NCI-H1105 (cell line): ENCODE results near the gene ATXN1.
"Not testable (repeated sequence)": the region's sequence is repeated elsewhere in the genome, so short reads cannot be mapped to it uniquely, and the experiment has no call there.

ENCODE experiments used
- DNase-seq: peaks from one replicate; lab custom pipeline; 2025; lab: John Stamatoyannopoulos, UW

Gene ATXN1

DNA sequence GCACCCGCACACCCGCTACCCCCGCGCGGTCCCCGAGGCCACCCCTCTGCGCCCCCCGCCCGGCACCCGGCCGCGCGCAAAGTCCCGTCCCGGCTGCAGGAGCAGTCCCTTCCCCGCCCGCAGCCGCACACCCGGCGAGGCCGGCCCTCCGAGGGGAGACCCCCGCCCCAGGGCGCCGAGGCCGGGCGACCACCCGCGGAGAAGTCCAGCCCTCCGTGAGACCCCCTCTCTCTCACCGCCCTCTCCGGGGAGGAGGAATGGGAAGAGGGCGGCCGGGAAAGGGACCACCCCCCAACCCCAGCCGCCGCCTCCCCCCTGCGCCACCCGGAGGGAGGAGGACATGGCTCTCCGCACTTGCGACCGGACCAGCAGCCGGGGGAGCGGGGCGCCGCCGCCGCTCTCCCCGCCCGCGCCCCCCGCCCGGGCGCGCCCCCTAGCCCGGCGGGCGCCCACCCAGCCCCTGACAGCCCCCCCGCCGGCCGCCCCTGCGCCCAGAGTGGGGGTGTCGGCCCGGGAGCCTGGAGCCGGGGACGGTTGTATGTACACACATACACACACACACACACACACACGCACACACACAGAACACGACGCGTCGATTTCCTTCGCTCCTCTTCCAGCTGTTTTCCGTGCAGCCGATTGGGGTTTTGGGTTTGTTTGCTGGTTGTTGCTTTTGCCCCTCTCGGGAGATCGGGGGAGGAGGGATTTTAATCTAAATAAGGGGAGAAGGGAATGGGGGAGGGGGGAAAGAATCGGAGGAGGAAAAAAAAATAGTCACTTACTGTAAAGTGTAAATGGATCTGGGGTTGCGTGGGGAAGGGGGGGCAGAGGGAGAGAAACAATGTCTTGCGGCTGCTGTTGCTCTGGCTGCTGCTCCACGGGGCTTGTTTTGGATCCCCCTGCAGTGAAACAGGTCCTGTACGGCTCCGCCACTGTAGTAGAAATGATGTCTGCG is at the start of gene ATXN1:
TSS of gene ATXN1 (minus strand) at position 945 of the 955 bp plus-strand sequence.
- DNase-seq = no peak

DNA sequence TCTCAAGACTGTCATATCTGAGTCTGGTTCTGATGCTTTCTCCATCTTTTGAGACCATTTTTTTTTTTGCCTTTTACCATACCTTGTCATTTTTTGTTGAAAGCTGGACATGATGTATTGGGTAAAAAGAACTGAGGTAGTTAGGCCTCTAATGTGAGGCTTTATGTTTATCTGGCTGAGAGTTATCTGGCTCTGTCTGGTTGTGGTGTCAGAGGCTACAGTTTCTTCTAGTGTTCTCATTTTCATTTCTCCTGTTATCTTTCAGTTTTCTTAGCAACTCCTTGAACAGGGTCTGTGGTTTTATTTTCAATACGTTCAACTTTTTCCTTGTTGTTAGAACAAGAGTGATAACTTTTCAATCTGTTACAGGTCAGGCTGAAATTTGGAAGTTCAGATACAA is 49.2 kb upstream of the ATXN1 start:
- DNase-seq = no peak

DNA sequence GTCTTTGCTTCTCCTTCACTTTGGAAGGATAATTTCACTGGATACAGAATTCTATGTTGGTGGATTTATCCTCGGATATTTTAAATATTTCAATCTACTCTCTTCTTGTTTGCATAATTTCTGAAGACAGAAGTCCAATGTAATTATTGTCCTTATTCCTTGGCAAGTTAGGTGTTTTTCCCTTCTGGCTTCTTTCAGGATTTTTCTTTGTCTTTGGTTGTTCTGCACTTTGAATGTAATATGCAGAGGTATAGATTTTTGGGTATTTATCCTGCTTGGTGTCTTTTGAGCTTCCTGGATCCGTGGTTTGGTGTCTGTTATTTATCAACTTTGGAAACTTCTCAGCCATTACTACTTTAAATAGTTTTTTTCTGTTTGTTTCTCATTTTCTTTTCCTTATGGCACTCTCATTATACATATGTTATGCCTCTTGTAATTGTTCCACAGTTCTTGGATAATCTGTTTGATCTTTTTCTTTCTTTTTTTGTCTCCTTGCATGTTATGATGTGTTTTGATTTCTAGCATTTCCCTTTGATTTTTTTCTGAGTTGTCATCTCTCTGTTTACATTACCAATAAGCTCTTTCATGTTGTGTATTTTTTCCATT is 48.6 kb upstream of the ATXN1 start:
- DNase-seq = no peak

DNA sequence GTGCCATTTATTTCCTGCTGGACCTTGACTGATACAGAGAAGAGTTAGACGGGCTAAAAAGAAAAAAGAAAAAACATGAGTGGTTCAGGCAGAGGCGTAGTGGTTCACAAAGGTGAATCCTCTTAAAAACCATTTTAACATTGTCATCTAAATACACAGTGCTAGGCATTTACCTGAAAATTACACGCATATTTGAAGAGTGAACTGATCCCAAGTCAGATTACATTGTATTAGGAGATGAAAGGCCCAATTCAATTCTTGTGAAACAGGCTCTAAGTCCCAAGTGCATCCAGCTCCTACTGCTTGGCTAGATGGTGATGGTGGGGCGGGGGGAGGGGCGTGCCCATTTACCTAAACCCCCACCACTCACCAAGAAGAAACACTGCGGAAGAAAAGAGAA is 46.7 kb upstream of the ATXN1 start:
- no peak for DNase-seq

DNA sequence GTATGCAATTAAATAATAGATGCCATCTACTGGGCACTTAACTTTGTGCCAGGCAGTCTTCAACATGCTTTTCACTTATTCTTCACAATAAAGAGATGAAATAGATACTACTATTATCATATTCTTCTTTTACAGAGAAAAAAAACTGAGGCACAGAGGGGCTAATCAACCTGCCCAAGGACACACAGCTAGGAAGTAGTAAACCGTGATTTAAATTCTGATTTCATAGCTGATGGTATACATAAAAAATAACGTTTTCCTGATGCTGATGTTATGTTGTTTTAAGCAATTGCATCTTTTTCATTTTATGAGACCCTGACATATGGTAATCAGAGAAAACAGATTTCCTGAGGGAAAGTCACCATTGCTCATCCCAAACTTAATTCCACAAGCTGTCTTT is 45.1 kb upstream of the ATXN1 start:
- no peak for DNase-seq

DNA sequence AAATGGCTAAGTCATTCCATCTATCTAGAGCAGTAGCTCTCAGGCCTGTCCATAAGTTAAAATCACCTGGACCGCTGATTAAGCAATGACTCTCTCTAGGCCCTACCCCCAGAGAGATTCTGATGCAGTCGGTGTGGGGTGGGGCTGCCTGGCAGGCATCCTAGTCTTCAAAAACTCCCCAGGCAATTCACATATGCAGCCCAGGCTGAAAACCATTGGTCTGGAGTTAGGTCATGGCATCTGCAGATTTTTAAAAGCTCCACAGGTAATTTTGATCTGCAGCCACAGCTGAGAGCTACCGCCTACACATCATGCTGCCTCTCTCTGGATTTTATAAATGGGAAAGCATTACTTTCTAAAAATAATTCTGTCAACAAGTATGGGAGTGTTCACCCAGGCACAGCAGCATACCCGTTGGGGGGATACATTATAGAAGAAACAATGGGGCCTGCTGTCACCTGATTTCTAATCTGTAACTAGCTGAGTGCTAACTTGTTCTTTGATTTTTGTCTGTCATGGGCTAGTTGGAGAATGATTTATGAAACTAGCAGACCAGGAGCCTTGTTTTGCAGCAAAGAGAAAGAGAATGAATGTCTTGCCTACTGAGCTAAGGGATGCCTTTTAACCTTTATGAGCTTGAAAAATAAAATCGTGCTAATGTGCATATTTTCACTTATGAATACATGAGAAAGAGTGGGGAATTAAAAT is 44.1 kb upstream of the ATXN1 start:
- no peak for DNase-seq

DNA sequence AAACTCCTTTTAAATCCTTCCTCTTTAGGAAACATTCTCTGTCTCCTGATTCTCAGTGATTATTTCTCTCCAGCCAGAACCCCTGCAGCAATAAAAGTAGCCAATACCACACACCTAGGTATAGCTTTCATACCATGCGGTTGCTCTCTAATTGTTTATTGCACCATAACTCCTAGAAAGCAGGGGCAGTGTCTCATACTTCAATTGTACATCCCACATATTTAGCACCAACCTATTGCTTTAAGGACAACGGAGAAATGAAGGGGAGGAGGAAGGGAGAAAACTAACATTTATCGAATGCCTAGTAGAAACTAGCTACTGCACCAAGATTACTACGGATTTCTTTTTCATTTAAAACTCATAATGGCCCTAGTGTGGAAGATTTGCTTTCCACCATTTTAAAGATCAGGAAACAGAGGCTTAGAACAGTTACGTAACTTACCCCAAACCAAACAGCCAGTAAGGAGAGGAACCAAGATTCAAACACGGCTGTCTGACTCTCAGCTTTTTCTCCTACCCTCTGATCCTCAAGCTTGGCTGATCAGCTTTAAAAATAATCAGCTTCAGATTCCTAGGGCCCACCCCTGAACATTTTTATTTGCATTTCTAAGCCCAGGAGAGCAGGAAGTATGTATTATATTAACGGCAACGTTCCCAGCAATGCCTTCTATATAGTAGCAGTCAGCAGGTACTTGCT is 43.4 kb upstream of the ATXN1 start:
- DNase-seq = no peak

DNA sequence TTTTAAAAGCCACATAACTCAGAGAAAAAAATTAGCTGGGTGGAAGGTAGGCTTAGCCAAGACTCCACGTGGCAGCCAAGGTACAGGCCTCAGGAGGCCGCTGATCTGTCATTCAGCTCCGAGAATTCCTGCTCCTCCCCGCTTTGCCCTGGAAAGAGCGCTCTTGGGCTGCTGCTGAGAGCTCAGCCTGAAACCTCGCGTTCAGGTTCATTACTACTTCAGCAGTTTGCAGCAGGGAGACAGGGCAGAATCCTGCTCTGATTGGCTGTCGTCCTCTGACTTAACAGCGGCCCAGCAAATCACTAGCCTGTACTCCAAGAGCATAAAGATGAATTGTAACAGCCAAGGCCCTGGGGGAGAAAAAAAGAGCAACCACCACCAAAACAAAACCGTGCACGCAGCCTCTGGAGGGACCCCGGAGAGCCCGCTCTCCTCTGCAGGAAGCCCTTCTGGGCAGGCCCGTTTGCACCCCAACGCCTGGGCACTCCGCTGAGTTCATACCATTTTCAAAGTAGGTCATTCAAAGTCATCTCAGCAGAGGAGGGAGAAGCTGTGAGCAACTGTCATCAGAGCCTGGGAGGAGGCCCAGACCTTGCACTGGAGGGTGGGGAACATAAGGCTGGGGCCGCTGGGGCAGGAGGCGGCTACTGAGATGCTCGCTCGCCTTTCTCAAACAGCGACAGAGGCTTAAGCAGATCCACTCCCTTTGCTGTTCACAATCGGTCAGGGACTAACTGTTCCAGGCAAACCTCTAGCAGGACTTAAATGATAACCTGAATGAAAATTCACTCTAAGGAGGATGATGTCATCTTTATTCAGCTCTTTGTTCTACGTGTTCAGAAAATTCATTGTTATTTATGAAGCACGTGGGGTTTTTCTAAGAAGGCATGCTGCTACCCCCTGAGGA is 42.3 kb upstream of the ATXN1 start:
- DNase-seq = no peak

DNA sequence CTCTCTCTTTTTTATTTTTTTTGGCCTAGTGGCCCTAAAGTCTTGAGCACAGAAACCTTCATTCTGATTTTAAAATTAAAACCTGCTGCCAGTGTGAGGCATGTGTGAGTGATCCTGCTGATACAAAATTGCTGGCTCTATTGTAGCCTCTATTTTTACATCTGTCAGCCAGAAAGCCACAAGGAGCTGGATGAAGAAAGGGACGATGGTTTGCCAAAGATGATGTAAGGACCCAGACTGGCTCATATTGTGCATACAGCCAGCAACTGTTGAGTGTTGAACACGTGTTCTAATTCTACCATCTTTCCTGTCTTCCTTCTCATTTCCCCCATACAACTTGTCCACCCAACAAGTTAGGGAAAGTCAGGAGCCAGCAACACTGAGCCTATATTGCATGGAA is 40.8 kb upstream of the ATXN1 start:
- no peak for DNase-seq

DNA sequence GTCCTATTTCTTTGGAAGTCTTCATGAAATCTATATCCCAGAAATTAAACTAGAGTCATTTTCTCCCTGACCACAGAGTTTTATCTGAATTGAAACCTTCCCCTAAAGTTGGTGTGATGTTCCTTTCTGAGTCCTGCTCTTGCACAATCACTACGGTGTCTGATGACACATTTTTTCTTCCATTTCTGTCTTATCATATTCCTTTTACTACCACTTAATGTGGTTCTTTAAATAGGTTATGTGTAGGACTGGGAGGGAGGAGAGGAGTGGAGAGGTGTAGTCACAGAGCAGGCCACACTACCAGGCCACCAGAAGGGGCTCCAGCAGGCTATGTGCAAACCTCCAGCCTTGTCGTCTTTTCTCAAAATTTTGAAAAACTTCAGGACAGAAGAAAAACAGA is 39.7 kb upstream of the ATXN1 start:
- DNase-seq = no peak

DNA sequence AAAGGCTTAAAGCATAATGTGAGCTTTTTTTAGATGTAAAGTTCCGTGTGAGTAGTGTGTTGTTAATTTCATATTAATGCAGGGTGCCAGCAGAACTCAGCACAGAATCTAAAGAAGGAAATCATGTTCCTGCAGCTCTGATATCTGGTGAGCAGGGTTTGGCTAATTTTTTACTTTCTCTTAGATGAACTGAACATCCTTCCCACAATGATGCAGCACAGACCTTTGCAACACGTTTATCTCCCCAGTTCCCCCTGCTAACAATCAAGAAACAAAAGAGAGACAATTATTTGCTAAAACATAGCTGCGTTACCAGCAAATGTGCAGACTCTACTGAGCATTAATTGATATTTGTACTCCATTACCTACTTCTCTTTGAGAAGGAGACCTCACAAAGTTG is 39.1 kb upstream of the ATXN1 start:
- no peak for DNase-seq

DNA sequence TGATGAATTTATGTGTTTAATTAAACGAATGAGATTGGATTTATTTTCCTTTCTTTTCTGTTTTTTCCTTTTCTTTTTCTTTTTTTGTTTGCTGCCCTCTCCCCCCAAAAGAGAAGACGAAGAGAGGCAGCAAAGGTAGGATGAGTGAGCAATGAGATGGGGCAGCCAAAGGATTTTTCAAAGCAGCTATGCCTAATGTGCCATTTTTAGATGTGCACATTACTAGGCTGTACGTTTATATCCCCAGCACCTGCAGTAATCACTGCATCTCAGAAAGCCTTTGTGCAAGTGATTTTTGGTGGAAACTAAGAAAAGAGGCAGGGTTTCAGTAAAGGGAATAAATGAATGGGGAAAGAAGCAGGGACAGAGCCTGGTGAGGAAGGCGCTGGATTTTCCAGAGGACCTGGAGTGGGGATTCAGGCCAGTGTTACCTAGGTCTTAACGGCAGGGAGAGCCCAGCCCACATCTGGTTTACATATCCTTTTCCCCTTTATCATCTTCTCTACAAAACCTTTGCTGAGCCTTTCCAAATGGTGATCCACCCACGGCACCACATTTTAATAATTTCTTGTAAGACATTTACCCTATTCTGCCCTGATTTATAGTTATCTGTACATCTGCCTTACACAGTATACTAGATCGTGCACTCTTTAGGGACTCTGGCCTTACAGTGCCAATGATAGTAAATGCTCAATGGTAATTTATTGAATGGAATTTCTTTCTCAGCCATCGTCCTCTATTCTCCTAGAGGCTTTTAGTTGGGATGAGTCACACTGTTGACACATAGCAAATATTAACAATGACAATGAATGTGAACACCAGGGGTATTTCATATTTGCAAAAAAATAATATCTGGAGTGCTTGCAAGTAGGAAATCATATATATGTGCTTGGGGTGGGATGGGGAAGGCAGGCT is 38.3 kb upstream of the ATXN1 start:
- DNase-seq = no peak

DNA sequence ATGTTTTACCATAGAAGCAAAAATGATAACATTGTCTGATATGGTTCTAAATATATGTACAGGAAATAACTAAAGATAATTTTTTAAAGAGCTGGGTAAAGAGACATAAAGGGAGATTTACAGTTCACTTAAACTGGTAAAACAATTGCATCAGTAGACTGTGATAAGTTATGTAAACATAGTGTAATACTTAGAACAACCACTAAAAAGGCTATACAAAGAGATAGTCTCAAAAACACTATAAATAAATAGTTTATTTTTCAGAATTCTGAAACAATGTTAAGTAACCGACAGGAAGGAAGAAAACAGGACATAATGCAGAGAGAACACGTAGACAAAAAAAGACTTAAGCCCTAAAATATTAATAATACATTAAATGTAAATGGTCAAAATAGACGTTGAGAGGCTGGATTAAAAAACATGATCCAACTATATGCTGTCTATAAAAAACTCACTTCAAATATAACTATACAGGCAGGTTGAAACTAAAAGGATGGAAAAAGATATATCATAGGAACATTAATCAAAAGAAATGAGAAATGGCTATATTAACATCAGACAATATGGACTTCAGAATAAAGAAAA is 32.7 kb upstream of the ATXN1 start:
- no peak for DNase-seq

DNA sequence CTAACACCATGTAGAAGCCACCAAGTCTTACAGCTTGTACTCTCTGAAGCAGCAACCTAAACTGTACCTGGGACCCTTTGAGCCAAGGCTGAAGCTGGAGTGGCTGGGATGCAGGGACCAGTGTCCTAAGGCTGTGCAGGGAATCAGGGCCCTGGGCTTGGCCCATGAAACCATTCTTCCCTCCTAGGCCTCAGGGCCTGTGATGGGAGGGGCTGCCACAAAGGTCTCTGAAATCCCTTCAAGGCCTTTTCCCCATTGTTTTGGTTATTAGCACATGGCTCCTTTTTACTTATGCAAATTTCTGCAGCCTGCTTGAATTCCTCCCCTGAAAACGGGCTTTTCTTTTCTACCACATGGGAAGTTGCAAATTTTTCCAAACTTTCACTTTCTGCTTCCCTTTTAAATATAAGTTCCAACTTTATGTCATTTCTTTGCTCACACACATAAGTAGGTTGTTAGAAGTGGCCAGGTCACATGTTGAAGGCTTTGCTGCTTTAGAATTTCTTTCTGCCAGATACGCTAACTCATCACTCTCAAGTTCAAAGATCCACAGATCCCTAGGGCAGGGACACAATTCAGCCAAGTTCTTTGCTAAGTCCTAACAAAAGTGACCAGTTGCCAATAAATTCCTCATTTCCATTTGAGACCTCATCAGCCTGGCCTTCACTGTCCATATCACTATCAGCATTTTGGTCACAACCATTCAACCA is 28.2 kb upstream of the ATXN1 start:
- DNase-seq = no peak

DNA sequence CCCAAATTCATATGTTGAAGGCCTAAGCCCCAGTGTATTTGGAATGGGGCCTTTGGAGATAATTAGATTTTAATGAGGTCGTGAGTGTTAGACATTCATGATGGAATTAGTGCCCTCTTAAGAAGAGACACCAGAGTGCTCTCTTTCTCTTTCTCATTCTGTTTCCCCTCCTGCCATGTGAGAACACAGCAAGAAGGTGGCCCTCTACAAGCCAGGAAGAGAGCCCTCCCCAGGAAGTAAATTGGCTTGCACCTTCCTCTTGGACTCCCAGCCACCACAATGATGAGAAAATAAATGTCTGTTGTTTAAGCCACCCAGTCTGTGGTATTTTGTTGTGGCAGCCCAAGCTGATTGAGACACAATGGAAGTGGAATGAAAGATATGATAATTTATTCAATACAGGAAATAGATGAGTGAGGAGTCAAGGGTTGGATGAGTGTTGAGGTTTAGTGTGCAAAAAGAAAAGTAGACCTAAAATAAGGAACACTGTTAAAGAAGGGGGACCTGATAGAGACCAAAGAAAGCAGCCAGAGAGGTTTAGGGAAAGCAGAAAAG is 25.9 kb upstream of the ATXN1 start:
- no peak for DNase-seq

DNA sequence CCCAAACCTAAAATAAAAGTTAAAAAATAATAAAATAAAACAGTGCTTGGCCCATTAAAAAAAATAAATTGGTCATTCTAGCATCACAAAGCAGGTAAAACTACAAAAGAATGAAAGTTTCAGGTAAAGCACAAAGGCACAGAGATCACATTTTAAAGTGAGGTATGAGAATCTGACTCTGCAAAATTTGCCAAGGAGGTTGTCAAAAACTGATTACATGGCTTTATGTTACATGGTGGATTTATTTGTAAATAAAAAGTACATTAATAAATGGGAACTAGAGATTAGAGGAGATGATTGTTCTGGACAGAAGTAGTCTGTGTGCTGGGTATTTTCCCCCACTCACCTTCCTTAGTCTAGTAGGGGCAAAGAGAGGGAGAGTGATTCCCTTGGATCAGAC is 24.2 kb upstream of the ATXN1 start:
- no peak for DNase-seq

DNA sequence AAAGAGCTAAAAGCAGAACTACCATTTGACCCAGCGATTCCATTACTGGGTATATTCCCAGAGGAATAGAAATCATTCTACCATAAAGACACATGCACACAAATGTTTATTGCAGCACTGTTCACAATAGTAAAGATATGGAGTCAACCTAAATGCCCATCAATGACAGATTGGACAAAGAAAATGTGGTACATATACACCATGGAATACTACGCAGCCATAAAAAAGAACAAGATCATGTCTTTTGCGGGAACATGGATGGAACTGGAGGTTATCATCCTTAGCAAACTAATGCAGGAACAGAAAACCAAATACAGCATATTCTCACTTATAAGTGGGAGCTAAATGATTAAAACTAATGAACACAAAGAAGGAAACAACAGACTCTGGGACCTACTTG is 23.7 kb upstream of the ATXN1 start:
- DNase-seq = not testable (repeated sequence)

DNA sequence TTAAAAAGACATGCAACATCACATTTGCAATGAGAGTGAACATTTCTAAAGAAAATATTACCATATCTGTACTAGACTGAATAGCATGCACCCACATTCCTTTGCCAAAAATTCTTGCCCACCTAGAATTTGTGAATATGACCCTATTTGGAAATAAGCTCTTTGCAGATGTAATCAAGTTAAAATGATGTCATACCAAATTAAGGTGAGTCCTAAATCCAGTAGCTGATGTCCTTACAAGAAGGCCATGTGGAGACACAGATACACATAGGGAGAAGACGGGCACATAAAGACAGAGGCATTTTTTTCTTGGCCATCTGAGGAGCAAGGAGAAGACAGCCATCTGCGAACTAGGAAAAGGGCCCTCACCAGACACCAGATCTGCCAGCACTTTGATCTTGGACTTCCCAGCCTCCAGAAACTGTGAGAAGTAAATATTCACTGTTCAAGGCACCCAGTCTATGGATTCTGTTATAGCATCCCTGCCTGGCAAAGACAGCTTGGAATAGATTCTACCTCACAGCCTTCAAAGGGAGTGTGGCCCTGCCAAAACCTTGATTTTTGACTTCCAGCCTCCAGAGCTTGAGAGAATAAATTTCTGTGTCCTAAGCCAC is 22.8 kb upstream of the ATXN1 start:
- no peak for DNase-seq
